ENCODE measurements around the gene FARS2.

DNA sequence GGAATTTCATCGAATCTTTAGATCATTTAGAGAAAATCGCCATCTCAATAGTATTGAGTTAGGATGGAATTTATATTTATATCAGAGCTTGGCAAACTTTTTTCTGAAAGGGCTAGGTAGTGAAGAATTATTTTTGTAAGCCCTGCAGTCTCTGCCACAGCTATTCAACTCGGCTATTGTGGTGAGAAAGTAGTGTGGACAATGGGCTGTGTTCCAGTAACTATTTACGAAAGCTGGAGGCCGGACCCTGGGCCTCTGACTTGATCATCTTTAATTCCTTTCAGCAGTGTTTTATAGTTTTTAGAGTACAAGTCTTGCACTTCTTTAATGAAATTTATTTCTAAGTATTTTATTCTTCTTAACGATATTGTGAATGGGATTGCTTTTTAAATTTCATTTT is 201.5 kb downstream of the FARS2 start:
- TF ChIP-seq POLR2A (IDR thresholded peaks at IDR 0.05) (no peak), EP300 (IDR thresholded peaks at IDR 0.05) (no peak)
- TF ChIP-seq, protein P1, sequence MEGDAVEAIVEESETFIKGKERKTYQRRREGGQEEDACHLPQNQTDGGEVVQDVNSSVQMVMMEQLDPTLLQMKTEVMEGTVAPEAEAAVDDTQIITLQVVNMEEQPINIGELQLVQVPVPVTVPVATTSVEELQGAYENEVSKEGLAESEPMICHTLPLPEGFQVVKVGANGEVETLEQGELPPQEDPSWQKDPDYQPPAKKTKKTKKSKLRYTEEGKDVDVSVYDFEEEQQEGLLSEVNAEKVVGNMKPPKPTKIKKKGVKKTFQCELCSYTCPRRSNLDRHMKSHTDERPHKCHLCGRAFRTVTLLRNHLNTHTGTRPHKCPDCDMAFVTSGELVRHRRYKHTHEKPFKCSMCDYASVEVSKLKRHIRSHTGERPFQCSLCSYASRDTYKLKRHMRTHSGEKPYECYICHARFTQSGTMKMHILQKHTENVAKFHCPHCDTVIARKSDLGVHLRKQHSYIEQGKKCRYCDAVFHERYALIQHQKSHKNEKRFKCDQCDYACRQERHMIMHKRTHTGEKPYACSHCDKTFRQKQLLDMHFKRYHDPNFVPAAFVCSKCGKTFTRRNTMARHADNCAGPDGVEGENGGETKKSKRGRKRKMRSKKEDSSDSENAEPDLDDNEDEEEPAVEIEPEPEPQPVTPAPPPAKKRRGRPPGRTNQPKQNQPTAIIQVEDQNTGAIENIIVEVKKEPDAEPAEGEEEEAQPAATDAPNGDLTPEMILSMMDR (IDR thresholded peaks at IDR 0.05) = no peak
